OCI-LY1 (cell line): ENCODE data around the gene VAT1.

Experiments
- EZH2 ChIP-seq: fragments of 200-600 bp; sonication (generic), shearing (Covaris generic); IDR thresholded peaks from 2 replicates; pipeline ENCODE4 v1.8.0; 2017; ENCODE audit warnings: borderline replicate concordance, mixed run types, mild to moderate bottlenecking, antibody characterized with exemption, low read length, moderate library complexity, mixed read lengths
- TF ChIP-seq, protein P1 (sequence below): fragments of 200-600 bp; sonication (generic), shearing (Covaris generic); IDR thresholded peaks from 2 replicates; pipeline ENCODE4 v1.5.1; 2017; ENCODE audit warnings: mild to moderate bottlenecking, antibody characterized with exemption, low read length, moderate library complexity, mixed read lengths

DNA sequence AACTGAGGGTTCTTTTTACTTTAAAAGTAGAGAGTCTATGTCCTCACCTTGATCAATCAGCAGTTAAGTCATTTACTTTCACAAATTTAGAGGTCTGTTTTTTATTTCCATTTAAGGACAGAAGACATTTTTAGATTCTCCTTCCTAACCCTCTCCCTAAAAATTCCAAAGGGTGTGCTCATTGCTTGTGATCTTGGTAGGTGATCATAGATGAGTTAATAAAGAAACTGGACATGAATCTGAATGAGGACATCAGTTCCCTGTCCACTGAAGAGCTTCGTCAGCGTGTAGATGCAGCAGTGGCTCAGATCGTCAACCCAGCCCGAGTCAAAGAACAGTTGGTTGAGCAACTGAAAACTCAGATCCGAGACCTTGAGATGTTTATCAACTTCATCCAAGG is 33.0 kb downstream of the VAT1 start:
- TF ChIP-seq, protein P1, sequence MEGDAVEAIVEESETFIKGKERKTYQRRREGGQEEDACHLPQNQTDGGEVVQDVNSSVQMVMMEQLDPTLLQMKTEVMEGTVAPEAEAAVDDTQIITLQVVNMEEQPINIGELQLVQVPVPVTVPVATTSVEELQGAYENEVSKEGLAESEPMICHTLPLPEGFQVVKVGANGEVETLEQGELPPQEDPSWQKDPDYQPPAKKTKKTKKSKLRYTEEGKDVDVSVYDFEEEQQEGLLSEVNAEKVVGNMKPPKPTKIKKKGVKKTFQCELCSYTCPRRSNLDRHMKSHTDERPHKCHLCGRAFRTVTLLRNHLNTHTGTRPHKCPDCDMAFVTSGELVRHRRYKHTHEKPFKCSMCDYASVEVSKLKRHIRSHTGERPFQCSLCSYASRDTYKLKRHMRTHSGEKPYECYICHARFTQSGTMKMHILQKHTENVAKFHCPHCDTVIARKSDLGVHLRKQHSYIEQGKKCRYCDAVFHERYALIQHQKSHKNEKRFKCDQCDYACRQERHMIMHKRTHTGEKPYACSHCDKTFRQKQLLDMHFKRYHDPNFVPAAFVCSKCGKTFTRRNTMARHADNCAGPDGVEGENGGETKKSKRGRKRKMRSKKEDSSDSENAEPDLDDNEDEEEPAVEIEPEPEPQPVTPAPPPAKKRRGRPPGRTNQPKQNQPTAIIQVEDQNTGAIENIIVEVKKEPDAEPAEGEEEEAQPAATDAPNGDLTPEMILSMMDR = no peak
- no peak for TF ChIP-seq EZH2
